IMR-90 (cell line): ENCODE data around the gene CNNM3. TPM values are rescaled to one million over a fixed set of nuclear protein-coding genes. Genes with fewer than 3 reads are reported as not detected.
A peak's percentile ranks its signal among the peaks of the same experiment; 100 is the strongest.

Experiments
- ATAC-seq: fragments of 200-7000 bp; cut with Tn5 transposase; 2 replicates; pipeline ENCODE4 v1.9.1; 2020; ENCODE audit warnings: low read depth, mild to moderate bottlenecking, moderate library complexity
- BruUV-seq: library from RNA; stranded (reverse); fragments of 400-500 nt; replicated peaks from 2 replicates; lab custom pipeline; 2021; lab: Mats Ljungman, UMichigan
- CTCF ChIA-PET: fragments of 300-600 bp; formaldehyde crosslinking; extraction: SDS; loops from one replicate; lab custom pipeline; 2021; ENCODE audit warnings: antibody characterized with exemption; lab: Yijun Ruan, JAX
- POLR2A ChIA-PET: fragments of 300-600 bp; sonication (Branson Sonifier 250); formaldehyde crosslinking; loops from one replicate; lab custom pipeline; 2022; ENCODE audit warnings: antibody characterized with exemption; ENCODE audit not compliant: unreplicated experiment; lab: Charles Lee
- DNase-seq: peaks from one replicate; pipeline ENCODE4 v3.0.0; 2013
- H2AFZ ChIP-seq: replicated peaks from 2 replicates; pipeline ENCODE3; 2013; ENCODE audit warnings: low read length, mild to moderate bottlenecking; ENCODE audit not compliant: poor library complexity
- H2AK5ac ChIP-seq: 2 replicates; pipeline ENCODE4 v1.6.1; 2013; ENCODE audit warnings: low read depth, low read length, inconsistent platforms
- H2AK9ac ChIP-seq: replicated peaks from 2 replicates; pipeline ENCODE3; 2013; ENCODE audit warnings: mild to moderate bottlenecking, low read depth, low read length, moderate library complexity; ENCODE audit not compliant: poor library complexity
- H2BK120ac ChIP-seq: 2 replicates; pipeline ENCODE4 v1.6.1; 2013; ENCODE audit warnings: low read depth, low read length, inconsistent platforms
- H2BK15ac ChIP-seq: 3 replicates; pipeline ENCODE4 v1.6.1; 2013; ENCODE audit warnings: low read depth, low read length, inconsistent platforms
- H2BK20ac ChIP-seq: 2 replicates; pipeline ENCODE4 v1.6.1; 2013; ENCODE audit warnings: low read depth, mild to moderate bottlenecking, inconsistent platforms, low read length, moderate library complexity
- H2BK5ac ChIP-seq: 2 replicates; pipeline ENCODE4 v1.6.1; 2013; ENCODE audit warnings: mild to moderate bottlenecking, low read depth, low read length, inconsistent platforms; ENCODE audit not compliant: poor library complexity, severe bottlenecking
- H3K14ac ChIP-seq: replicated peaks from 2 replicates; pipeline ENCODE4 v1.6.1; 2013; ENCODE audit warnings: low read depth, low read length, inconsistent platforms
- H3K18ac ChIP-seq: 2 replicates; pipeline ENCODE4 v1.6.1; 2013; ENCODE audit warnings: low read depth, low read length, control low read depth
- H3K23ac ChIP-seq: 2 replicates; pipeline ENCODE4 v1.6.1; 2013; ENCODE audit warnings: low read depth, low read length, inconsistent platforms
- H3K27ac ChIP-seq: 2 replicates; pipeline ENCODE4 v1.5.1; 2013; ENCODE audit warnings: mild to moderate bottlenecking, control low read depth, low read length; ENCODE audit not compliant: insufficient read depth
- H3K27me3 ChIP-seq: 2 replicates; pipeline ENCODE4 v1.6.1; 2013; ENCODE audit warnings: low read length; ENCODE audit not compliant: control insufficient read depth, insufficient read depth
- H3K36me3 ChIP-seq: 2 replicates; pipeline ENCODE4 v1.6.1; 2013; ENCODE audit warnings: low read length, mixed read lengths; ENCODE audit not compliant: control insufficient read depth, insufficient read depth
- H3K4ac ChIP-seq: 2 replicates; pipeline ENCODE4 v1.6.1; 2013; ENCODE audit warnings: low read depth, low read length, inconsistent platforms
- H3K4me1 ChIP-seq: 2 replicates; pipeline ENCODE4 v1.6.1; 2013; ENCODE audit warnings: low read length, mixed read lengths; ENCODE audit not compliant: control insufficient read depth, insufficient read depth
- H3K4me2 ChIP-seq: 2 replicates; pipeline ENCODE4 v1.6.1; 2013; ENCODE audit warnings: low read depth, mild to moderate bottlenecking, control low read depth, low read length, moderate library complexity
- H3K4me3 ChIP-seq: 2 replicates; pipeline ENCODE4 v1.5.1; 2013; ENCODE audit warnings: low read depth, mild to moderate bottlenecking, control low read depth, low read length, moderate library complexity; ENCODE audit not compliant: insufficient read depth
- H3K56ac ChIP-seq: 2 replicates; pipeline ENCODE4 v1.6.1; 2013; ENCODE audit warnings: low read length, inconsistent platforms; ENCODE audit not compliant: insufficient read depth; ENCODE audit errors: extremely low read depth
- H3K79me1 ChIP-seq, 2 experiments: 2 replicates each; pipeline ENCODE4 v1.6.1; 2013; ENCODE audit warnings: low read length in 2 of 2, inconsistent platforms in 1 of 2, low read depth in 1 of 2
- H3K9ac ChIP-seq: 2 replicates; pipeline ENCODE4 v1.6.1; 2013; ENCODE audit warnings: low read depth, low read length, control low read depth
- H3K9me1 ChIP-seq: 2 replicates; pipeline ENCODE4 v1.6.1; 2013; ENCODE audit warnings: low read length, inconsistent platforms; ENCODE audit not compliant: insufficient read depth
- H3K9me3 ChIP-seq: 2 replicates; pipeline ENCODE4 v1.6.1; 2013; ENCODE audit warnings: low read length; ENCODE audit not compliant: control insufficient read depth, insufficient read depth
- H4K20me1 ChIP-seq: 2 replicates; pipeline ENCODE4 v1.6.1; 2013; ENCODE audit warnings: low read length, inconsistent platforms; ENCODE audit not compliant: insufficient read depth
- H4K5ac ChIP-seq: 2 replicates; pipeline ENCODE4 v1.6.1; 2013; ENCODE audit warnings: mild to moderate bottlenecking, low read depth, low read length, control low read depth
- H4K8ac ChIP-seq, 2 experiments: 2 replicates each; pipeline ENCODE4 v1.6.1; 2013; ENCODE audit warnings: low read depth in 2 of 2, low read length in 2 of 2, control low read depth in 1 of 2, inconsistent platforms in 1 of 2
- H4K91ac ChIP-seq: 2 replicates; pipeline ENCODE4 v1.6.1; 2013; ENCODE audit warnings: low read depth, low read length, inconsistent platforms; ENCODE audit not compliant: insufficient read depth
- BHLHE40 ChIP-seq: fragments of 150-350 bp; IDR thresholded peaks from 2 replicates; pipeline ENCODE4 v1.6.1; 2016; ENCODE audit warnings: mild to moderate bottlenecking, low read depth, low read length
- CEBPB ChIP-seq: IDR thresholded peaks from 2 replicates; pipeline ENCODE4 v1.6.1; 2012; ENCODE audit warnings: low read depth, low read length, improper control_type of control experiment
- CHD1 ChIP-seq: IDR thresholded peaks from 2 replicates; pipeline ENCODE4 v1.6.1; 2012; ENCODE audit warnings: low read depth, low read length, improper control_type of control experiment
- FOS ChIP-seq: fragments of 150-350 bp; IDR thresholded peaks from 2 replicates; pipeline ENCODE4 v1.6.1; 2016; ENCODE audit warnings: low read depth, low read length
- MAFK ChIP-seq: IDR thresholded peaks from 2 replicates; pipeline ENCODE4 v1.6.1; 2012; ENCODE audit warnings: low read depth, low read length, improper control_type of control experiment
- MAZ ChIP-seq: IDR thresholded peaks from 2 replicates; pipeline ENCODE4 v1.6.1; 2012; ENCODE audit warnings: low read depth, mild to moderate bottlenecking, low read length, improper control_type of control experiment, moderate library complexity, borderline replicate concordance
- MXI1 ChIP-seq: IDR thresholded peaks from 2 replicates; pipeline ENCODE4 v1.6.1; 2012; ENCODE audit warnings: low read depth, mild to moderate bottlenecking, low read length, moderate library complexity, borderline replicate concordance
- NFE2L2 ChIP-seq: fragments of 150-350 bp; IDR thresholded peaks from 2 replicates; pipeline ENCODE4 v1.6.1; 2016; ENCODE audit warnings: low read depth, mild to moderate bottlenecking, low read length
- POLR2A ChIP-seq: IDR thresholded peaks from 2 replicates; pipeline ENCODE4 v1.6.1; 2012; ENCODE audit warnings: mild to moderate bottlenecking, low read depth, low read length
- RCOR1 ChIP-seq: IDR thresholded peaks from 2 replicates; pipeline ENCODE4 v1.6.1; 2012; ENCODE audit warnings: mild to moderate bottlenecking, low read length, improper control_type of control experiment; ENCODE audit not compliant: insufficient replicate concordance
- RFX5 ChIP-seq: IDR thresholded peaks from 2 replicates; pipeline ENCODE4 v1.8.0; 2012; ENCODE audit warnings: low read depth, mild to moderate bottlenecking, low read length, moderate library complexity
- SMC3 ChIP-seq: fragments of 150-350 bp; IDR thresholded peaks from 2 replicates; pipeline ENCODE4 v1.6.1; 2016; ENCODE audit warnings: low read depth, mild to moderate bottlenecking, antibody characterized with exemption, low read length, moderate library complexity
- WGBS, 2 experiments: methylation state at CpG; one replicate each; pipeline versions ENCODE4 v1.1.5 to v1.1.7; 2013; ENCODE audit warnings: missing lambda C conversion rate in 2 of 2; ENCODE audit not compliant: insufficient read length in 1 of 2; ENCODE audit errors: extremely low coverage in 2 of 2; 5-methylcytosine and 5-hydroxymethylcytosine counted together
- dilution Hi-C: fragments of 300-500 bp; cut with HindIII; formaldehyde crosslinking; loops from one replicate; pipeline ENCODE4 v1.14.3; 2018; ENCODE audit warnings: low sequenced_read_pairs; ENCODE audit not compliant: unreplicated experiment
- in situ Hi-C: fragments of 300-500 bp; cut with MboI; formaldehyde crosslinking; loops from 3 replicates; pipeline ENCODE4 v1.14.3; 2019; ENCODE audit warnings: low sequenced_read_pairs, inconsistent platforms, mixed read lengths
- intact Hi-C: fragments of 100-400 bp; cut with micrococcal nuclease; formaldehyde crosslinking; loops from 2 replicates; pipeline ENCODE4 v1.10.0; 2022
- polyA plus RNA-seq, 3 experiments: library from polyadenylated mRNA; depleted of rRNA; stranded (reverse); fragments of >200 nt; gene quantifications; 2 replicates each; pipeline ENCODE4 v1.2.3, GENCODE V29; 2012; ENCODE audit warnings: low replicate concordance in 1 of 3
- total RNA-seq: library from RNA; depleted of rRNA; stranded (reverse); fragments of >200 nt; gene quantifications from 2 replicates; pipeline ENCODE4 v1.2.3, GENCODE V29; 2012
- TF ChIP-seq, protein P1 (sequence below): fragments of 150-350 bp; IDR thresholded peaks from 2 replicates; pipeline ENCODE4 v1.6.1; 2017; ENCODE audit warnings: mild to moderate bottlenecking, antibody characterized with exemption, low read length, low read depth
- TF ChIP-seq, protein P2 (sequence below): conservative IDR thresholded peaks from 2 replicates; pipeline ENCODE4 v1.5.1; 2012; ENCODE audit warnings: mild to moderate bottlenecking, low read depth, low read length, improper control_type of control experiment

CNNM3 gene
- total and polyA plus RNA-seq, 2 of the 4 experiments (the other 2 are of a cell fraction) = 2.3 to 6.1 TPM

GRCh38 chr2:96824079-96824870 is 8.2 kb downstream of the CNNM3 start (continued):
- TF ChIP-seq CHD1 = no peak

DNA sequence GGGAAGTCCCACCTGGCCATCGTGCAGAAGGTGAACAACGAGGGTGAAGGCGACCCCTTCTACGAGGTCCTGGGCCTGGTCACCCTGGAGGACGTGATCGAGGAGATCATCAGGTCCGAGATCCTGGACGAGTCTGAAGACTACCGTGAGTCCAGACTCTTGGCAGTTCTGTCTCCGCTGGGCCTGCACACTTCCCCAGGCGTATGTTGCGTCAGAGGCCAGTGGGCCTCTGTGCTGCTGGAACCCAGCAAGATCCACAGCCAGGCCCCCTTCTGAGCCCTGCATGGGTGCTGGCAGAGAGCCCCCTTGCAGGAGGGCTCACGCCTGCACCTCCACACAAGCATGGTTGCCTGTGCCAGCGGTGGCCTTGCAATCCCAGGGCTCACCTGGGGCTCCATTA is 9.0 kb downstream of the CNNM3 start:
- intact Hi-C loops = no loop called here
- POLR2A ChIA-PET = no interaction called here
- TF ChIP-seq RCOR1 = no peak
- no peak for TF ChIP-seq RFX5
- no peak for TF ChIP-seq MAFK
- TF ChIP-seq FOS = no peak
- TF ChIP-seq BHLHE40 = no peak
- no peak for TF ChIP-seq NFE2L2
- TF ChIP-seq MXI1 = no peak
- TF ChIP-seq CEBPB = no peak
- TF ChIP-seq, protein P1, sequence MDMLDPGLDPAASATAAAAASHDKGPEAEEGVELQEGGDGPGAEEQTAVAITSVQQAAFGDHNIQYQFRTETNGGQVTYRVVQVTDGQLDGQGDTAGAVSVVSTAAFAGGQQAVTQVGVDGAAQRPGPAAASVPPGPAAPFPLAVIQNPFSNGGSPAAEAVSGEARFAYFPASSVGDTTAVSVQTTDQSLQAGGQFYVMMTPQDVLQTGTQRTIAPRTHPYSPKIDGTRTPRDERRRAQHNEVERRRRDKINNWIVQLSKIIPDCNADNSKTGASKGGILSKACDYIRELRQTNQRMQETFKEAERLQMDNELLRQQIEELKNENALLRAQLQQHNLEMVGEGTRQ = no peak
- TF ChIP-seq MAZ = no peak
- TF ChIP-seq SMC3 = no peak
- no peak for TF ChIP-seq POLR2A
- TF ChIP-seq, protein P2, sequence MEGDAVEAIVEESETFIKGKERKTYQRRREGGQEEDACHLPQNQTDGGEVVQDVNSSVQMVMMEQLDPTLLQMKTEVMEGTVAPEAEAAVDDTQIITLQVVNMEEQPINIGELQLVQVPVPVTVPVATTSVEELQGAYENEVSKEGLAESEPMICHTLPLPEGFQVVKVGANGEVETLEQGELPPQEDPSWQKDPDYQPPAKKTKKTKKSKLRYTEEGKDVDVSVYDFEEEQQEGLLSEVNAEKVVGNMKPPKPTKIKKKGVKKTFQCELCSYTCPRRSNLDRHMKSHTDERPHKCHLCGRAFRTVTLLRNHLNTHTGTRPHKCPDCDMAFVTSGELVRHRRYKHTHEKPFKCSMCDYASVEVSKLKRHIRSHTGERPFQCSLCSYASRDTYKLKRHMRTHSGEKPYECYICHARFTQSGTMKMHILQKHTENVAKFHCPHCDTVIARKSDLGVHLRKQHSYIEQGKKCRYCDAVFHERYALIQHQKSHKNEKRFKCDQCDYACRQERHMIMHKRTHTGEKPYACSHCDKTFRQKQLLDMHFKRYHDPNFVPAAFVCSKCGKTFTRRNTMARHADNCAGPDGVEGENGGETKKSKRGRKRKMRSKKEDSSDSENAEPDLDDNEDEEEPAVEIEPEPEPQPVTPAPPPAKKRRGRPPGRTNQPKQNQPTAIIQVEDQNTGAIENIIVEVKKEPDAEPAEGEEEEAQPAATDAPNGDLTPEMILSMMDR = no peak

More for the DNA sequence above, 9.0 kb downstream of the CNNM3 start:
- Histone ChIP-seq H3K27me3 (no peaks in the 10 kb centered on the region), H2BK120ac (no peak overlapping the region), H3K9me3 (no peaks in the 10 kb centered on the region), H3K4me1 (peaks cover 8% of the 10 kb centered on the region; the same call in 1 of the 2 replicates), H4K5ac (no peak overlapping the region), H3K9ac (no peak overlapping the region), H3K4me2 (no peak overlapping the region), H2AK5ac (0 out of 2 replicates have a peak overlapping the region, but pooled peaks have one; percentile 1), H2BK5ac (no peak overlapping the region), H3K18ac (no peak overlapping the region), H2AFZ (no peak overlapping the region), H4K8ac (no peak overlapping the region), H2BK20ac (no peak overlapping the region), H3K79me1 (peaks cover 16 to 36% of the 10 kb centered on the region in 2 experiments), H4K91ac (no peak overlapping the region), H2AK9ac (no peak overlapping the region), H3K9me1 (peaks cover 12% of the 10 kb centered on the region; the same call in 1 of the 2 replicates), H3K27ac (no peak overlapping the region), H3K23ac (no peak overlapping the region), H3K56ac (no peak overlapping the region), H3K36me3 (peaks cover 26% of the 10 kb centered on the region), H3K4ac (no peak overlapping the region), H2BK15ac (no peak overlapping the region), H3K4me3 (no peak overlapping the region), H3K14ac (no peak overlapping the region), H4K20me1 (peaks cover 32% of the 10 kb centered on the region)
- DNase-seq = no peak
- 92% methylated on average over 10 of the region's 14 CpGs; no CpG with 5 or more reads in 1 of the 2 experiments for WGBS, 2 experiments
- no peak for ATAC-seq
- BruUV-seq = no TSS peak
- dilution Hi-C loops = no loop called here
- CTCF ChIA-PET = interaction anchor here (1.0 kb wide), 1 partner anchor 14 kb away, joined by 3 read pairs; no protein-coding TSS in a partner anchor
- in situ Hi-C loops = no loop called here
